Measurements from ENCODE around the gene CD3G. TPM values are rescaled to one million over a fixed set of nuclear protein-coding genes. Genes with fewer than 3 reads are reported as not detected.
"Not testable (repeated sequence)": the region's sequence is repeated elsewhere in the genome, so short reads cannot be mapped to it uniquely, and the experiment has no call there.

CD3G gene
- total RNA-seq: under 1 TPM; 0.17 to 0.20 TPM
- polyA plus RNA-seq (ENCODE audit: insufficient read length in 2 of 2): under 1 TPM; 0.27 to 0.50 TPM
- long read RNA-seq, donor 1: 0 reads
- long read RNA-seq, donor 2: 0 reads
- long read RNA-seq, donor 3: 0 reads
- long read RNA-seq, donor 4, partial matches to known transcripts: 0 of 1 reads
- long read RNA-seq, donor 4, other reads (novel, unspliced or antisense): 0 of 1 reads

DNA sequence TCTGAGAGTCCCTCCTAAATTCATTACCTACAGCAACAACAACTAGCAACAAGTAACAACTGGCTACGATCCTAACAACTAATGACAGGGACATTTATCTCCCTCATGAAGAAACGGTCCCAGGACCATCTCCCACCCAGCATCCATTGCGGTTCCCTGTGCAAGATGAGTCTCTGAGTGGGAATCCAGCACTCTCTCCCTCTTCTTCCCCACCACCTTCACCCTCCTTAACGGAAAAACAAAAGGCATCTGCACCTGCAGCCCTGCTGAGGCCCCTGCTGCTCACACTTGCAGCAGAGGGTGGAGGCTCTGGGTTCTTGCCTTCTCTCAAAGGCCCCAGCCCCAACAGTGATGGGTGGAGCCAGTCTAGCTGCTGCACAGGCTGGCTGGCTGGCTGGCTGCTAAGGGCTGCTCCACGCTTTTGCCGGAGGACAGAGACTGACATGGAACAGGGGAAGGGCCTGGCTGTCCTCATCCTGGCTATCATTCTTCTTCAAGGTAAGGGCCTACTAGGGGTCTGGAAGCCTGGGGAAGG is at the start of gene CD3G:
Gene CD3G, plus strand, starts transcription at position 364 of the 535 bp plus-strand sequence. Its CDS starts 80 bp downstream, at position 444.
- Histone ChIP-seq H3K27me3 (ENCODE audit: control insufficient read depth, insufficient read depth, low read length) (peaks cover 32% of the 10 kb centered on the region), H3K4me1 (ENCODE audit: control insufficient read depth, insufficient read depth, low read length) (no peaks in the 10 kb centered on the region), H3K36me3 (ENCODE audit: control insufficient read depth, insufficient read depth, low read length) (no peaks in the 10 kb centered on the region), H3K4me3 (ENCODE audit: low read depth, low read length) (no peak within 1 kb of the TSS), H3K27ac (ENCODE audit: low read depth, low read length) (no peak within 1 kb of the TSS), H3K9me3 (ENCODE audit: control insufficient read depth, insufficient read depth, low read length) (no peaks in the 10 kb centered on the region)
- 72% methylated on average over 6 of the region's 6 CpGs for WGBS (ENCODE audit: insufficient coverage)
- no peak for DNase-seq (ENCODE audit: low read depth in 4 of 6, low spot score in 6 of 6)

DNA sequence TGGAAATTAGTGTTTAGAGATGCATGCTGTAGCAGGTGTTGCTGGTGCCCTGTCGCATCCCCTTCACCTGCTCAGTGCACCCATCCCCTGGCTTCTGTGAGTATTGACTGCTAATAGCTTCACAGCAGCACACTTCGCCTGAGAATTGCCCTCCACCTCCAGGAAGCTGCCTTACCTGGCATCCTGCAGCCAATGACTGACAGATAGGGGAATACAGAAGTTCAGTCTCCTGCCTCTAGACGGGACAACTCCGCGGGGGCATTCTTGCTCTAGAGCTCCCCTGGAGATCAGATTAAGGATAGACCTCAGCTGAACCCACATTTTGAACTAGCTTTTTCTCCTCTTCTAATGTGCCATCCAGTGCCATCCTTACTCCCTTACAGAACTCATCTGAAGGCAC is 48.9 kb upstream of the CD3G start:
- H3K27ac ChIP-seq (ENCODE audit: low read depth, low read length): no peak overlapping the region
- 61% methylated on average over 4 of the region's 5 CpGs for WGBS (ENCODE audit: insufficient coverage)
- no peaks in the 10 kb centered on the region for H3K9me3 ChIP-seq (ENCODE audit: control insufficient read depth, insufficient read depth, low read length)
- no peaks in the 10 kb centered on the region for H3K36me3 ChIP-seq (ENCODE audit: control insufficient read depth, insufficient read depth, low read length)
- no peaks in the 10 kb centered on the region for H3K4me1 ChIP-seq (ENCODE audit: control insufficient read depth, insufficient read depth, low read length)
- no peak overlapping the region for H3K4me3 ChIP-seq (ENCODE audit: low read depth, low read length)
- DNase-seq (ENCODE audit: low read depth in 4 of 6, low spot score in 6 of 6): no peak
- H3K27me3 ChIP-seq (ENCODE audit: control insufficient read depth, insufficient read depth, low read length): peaks cover 3% of the 10 kb centered on the region

DNA sequence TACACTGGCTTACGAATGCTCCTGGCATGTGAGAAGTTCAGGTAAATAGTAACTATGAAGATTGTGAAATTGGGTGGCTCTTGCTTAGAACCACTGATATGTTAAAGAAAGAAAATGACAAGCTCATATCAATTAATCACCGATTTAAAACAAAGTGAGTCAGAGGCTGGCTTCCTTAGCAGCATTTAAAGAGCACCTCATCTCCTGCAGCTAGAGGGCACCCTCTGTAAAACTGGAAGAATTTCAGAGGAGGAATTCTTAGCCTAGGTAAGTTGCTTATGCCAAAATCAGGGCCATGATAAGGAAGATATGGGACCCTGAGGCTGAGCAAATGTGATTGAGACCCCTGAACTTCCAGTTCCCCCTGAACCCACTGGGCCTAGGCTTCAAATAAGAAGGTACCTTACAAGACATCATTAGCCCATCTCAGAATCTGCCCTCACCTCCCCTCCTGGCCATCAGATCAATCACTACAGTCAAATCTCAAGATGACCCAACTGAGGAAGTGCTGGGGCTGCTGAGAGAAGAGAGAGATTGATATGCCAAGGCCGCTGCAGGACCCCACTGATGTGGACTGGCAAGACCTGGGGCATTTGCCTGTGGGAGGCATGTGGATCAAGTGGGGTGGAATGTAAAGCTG is 48.2 kb upstream of the CD3G start:
- Histone ChIP-seq H3K4me3 (ENCODE audit: low read depth, low read length) (no peak overlapping the region), H3K36me3 (ENCODE audit: control insufficient read depth, insufficient read depth, low read length) (no peaks in the 10 kb centered on the region), H3K27ac (ENCODE audit: low read depth, low read length) (no peak overlapping the region), H3K27me3 (ENCODE audit: control insufficient read depth, insufficient read depth, low read length) (peaks cover 2% of the 10 kb centered on the region), H3K4me1 (ENCODE audit: control insufficient read depth, insufficient read depth, low read length) (no peaks in the 10 kb centered on the region), H3K9me3 (ENCODE audit: control insufficient read depth, insufficient read depth, low read length) (no peaks in the 10 kb centered on the region)
- peak in 2 of 6 donors; percentile 2 to 7 for DNase-seq (ENCODE audit: low read depth in 4 of 6, low spot score in 6 of 6)
- 80% methylated on average over 2 of the region's 3 CpGs for WGBS (ENCODE audit: insufficient coverage)

DNA sequence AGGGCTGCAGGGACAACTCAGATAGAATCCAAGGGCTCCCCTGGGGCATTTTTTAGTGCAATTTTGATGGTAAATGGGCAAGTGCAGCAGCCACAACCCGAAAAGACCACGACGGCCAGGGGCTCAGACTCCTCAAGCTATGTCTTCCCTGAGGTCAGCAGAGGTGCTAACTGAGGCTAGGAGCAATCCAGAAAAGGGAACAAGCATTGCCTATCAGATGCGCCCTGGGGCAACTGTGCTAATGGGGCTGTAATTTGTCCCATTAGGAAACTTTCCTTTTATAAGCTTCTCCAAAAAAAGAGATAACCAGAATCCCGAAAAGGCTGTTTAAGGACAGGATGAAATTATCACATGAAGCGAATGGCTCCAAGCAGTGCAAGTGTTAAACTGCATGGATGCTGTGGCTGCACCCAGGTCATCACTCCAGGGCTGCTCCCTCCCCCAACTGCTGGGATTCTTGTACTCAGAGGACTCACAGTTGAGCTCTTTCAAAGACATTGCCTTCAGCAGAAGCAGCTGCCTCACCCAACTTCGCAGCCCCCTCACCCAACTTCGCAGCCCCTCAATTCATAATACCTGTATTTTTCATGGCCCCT is 42.4 kb upstream of the CD3G start:
- no peaks in the 10 kb centered on the region for H3K4me1 ChIP-seq (ENCODE audit: control insufficient read depth, insufficient read depth, low read length)
- H3K27ac ChIP-seq (ENCODE audit: low read depth, low read length): no peak overlapping the region
- no peaks in the 10 kb centered on the region for H3K36me3 ChIP-seq (ENCODE audit: control insufficient read depth, insufficient read depth, low read length)
- no peak overlapping the region for H3K4me3 ChIP-seq (ENCODE audit: low read depth, low read length)
- WGBS (ENCODE audit: insufficient coverage): 54% methylated on average over 7 of the region's 8 CpGs
- H3K9me3 ChIP-seq (ENCODE audit: control insufficient read depth, insufficient read depth, low read length): no peaks in the 10 kb centered on the region
- no peak for DNase-seq (ENCODE audit: low read depth in 4 of 6, low spot score in 6 of 6)
- peaks cover 14% of the 10 kb centered on the region for H3K27me3 ChIP-seq (ENCODE audit: control insufficient read depth, insufficient read depth, low read length)

DNA sequence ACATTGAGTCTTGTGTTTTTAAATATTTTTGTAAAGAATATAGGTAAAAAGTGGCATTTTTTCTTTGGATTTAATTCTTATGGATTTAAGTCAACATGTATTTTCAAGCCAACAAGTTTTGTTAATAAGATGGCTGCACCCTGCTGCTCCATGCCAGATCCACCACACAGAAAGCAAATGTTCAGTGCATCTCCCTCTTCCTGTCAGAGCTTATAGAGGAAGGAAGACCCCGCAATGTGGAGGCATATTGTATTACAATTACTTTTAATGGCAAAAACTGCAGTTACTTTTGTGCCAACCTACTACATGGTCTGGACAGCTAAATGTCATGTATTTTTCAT is 39.9 kb upstream of the CD3G start:
- WGBS (ENCODE audit: insufficient coverage): no CpG with 5 or more reads among the region's 1 CpG
- H3K27me3 ChIP-seq (ENCODE audit: control insufficient read depth, insufficient read depth, low read length): peaks cover 14% of the 10 kb centered on the region
- no peak overlapping the region for H3K4me3 ChIP-seq (ENCODE audit: low read depth, low read length)
- H3K4me1 ChIP-seq (ENCODE audit: control insufficient read depth, insufficient read depth, low read length): no peaks in the 10 kb centered on the region
- H3K36me3 ChIP-seq (ENCODE audit: control insufficient read depth, insufficient read depth, low read length): no peaks in the 10 kb centered on the region
- no peaks in the 10 kb centered on the region for H3K9me3 ChIP-seq (ENCODE audit: control insufficient read depth, insufficient read depth, low read length)
- DNase-seq (ENCODE audit: low read depth in 4 of 6, low spot score in 6 of 6): no peak
- H3K27ac ChIP-seq (ENCODE audit: low read depth, low read length): no peak overlapping the region

DNA sequence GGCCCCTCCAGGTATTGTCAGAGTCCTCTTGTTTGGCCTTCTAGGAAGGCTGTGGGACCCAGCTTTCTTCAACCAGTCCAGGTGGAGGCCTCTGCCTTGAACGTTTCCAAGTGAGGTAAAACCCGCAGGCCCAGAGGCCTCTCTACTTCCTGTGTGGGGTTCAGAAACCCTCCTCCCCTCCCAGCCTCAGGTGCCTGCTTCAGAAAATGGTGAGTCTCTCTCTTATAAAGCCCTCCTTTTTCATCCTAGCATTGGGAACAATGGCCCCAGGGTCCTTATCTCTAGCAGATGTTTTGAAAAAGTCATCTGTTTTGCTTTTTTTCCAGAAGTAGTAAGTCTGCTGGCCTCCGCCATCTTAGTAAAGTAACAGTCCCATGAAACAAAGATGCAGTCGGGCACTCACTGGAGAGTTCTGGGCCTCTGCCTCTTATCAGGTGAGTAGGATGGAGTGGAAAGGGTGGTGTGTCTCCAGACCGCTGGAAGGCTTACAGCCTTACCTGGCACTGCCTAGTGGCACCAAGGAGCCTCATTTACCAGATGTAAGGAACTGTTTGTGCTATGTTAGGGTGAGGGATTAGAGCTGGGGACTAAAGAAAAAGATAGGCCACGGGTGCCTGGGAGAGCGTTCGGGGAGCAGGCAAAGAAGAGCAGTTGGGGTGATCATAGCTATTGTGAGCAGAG is 39.4 kb upstream of the CD3G start, which contains the start of gene CD3E:
Gene CD3E, plus strand, starts transcription at position 163 of the 681 bp plus-strand sequence. Its CDS starts 223 bp downstream, at position 386.
- H3K4me3 ChIP-seq (ENCODE audit: low read depth, low read length): no peak within 1 kb of the TSS
- WGBS (ENCODE audit: insufficient coverage): 70% methylated on average over 5 of the region's 8 CpGs

DNA sequence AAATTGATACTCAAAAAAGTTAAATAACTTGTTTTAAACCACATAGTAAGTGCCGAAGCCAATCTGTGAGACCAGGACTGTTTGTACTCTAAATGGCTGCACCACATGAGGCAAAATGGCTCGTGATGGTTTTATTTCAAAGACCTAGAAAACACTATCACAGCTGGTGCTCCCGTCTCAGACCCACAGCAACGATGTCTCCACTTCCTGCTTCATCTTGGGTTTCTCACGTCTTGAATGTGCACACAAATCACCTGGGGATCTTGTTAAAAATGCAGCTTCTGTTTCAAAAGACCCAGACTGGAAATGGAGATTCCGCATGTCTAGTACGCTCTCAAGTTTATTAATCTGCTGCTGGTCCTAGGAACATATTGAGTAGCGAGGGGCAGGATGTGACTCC is 38.4 kb upstream of the CD3G start:
- no peaks in the 10 kb centered on the region for H3K9me3 ChIP-seq (ENCODE audit: control insufficient read depth, insufficient read depth, low read length)

More for the DNA sequence above, 39.4 kb upstream of the CD3G start, which contains the start of gene CD3E:
- H3K27ac ChIP-seq (ENCODE audit: low read depth, low read length): no peak within 1 kb of the TSS
- no peaks in the 10 kb centered on the region for H3K4me1 ChIP-seq (ENCODE audit: control insufficient read depth, insufficient read depth, low read length)
- H3K9me3 ChIP-seq (ENCODE audit: control insufficient read depth, insufficient read depth, low read length): no peaks in the 10 kb centered on the region
- H3K27me3 ChIP-seq (ENCODE audit: control insufficient read depth, insufficient read depth, low read length): peaks cover 14% of the 10 kb centered on the region
- no peaks in the 10 kb centered on the region for H3K36me3 ChIP-seq (ENCODE audit: control insufficient read depth, insufficient read depth, low read length)
- DNase-seq (ENCODE audit: low read depth in 4 of 6, low spot score in 6 of 6): no peak

DNA sequence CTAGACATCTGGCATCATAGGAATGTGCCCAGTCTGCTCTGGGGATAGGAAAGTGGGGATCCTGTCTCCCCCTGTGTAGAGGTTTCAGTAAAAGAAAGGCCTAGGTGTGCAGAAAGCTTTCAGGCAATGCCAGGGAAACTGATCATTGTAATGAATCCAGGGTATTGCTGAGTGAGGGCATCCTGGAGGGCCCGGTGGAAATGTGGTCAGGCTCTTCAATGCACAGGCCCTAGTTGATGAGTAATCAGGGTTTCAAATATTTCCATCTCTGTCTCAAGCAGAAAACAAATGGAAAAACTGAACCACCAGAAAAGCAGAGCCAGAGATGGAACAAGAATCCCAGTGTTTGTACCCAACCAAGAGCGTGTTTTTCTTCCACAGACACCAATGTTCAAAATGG is 37.6 kb upstream of the CD3G start:
- no peak for DNase-seq (ENCODE audit: low read depth in 4 of 6, low spot score in 6 of 6)
- Histone ChIP-seq H3K27me3 (ENCODE audit: control insufficient read depth, insufficient read depth, low read length) (peaks cover 14% of the 10 kb centered on the region), H3K27ac (ENCODE audit: low read depth, low read length) (no peak overlapping the region), H3K36me3 (ENCODE audit: control insufficient read depth, insufficient read depth, low read length) (no peaks in the 10 kb centered on the region), H3K4me1 (ENCODE audit: control insufficient read depth, insufficient read depth, low read length) (no peaks in the 10 kb centered on the region), H3K4me3 (ENCODE audit: low read depth, low read length) (no peak overlapping the region), H3K9me3 (ENCODE audit: control insufficient read depth, insufficient read depth, low read length) (no peaks in the 10 kb centered on the region)
- 79% methylated on average over 2 of the region's 2 CpGs for WGBS (ENCODE audit: insufficient coverage)

More for the DNA sequence above, 38.4 kb upstream of the CD3G start:
- 60% methylated on average over 8 of the region's 8 CpGs for WGBS (ENCODE audit: insufficient coverage)
- H3K4me1 ChIP-seq (ENCODE audit: control insufficient read depth, insufficient read depth, low read length): no peaks in the 10 kb centered on the region
- H3K36me3 ChIP-seq (ENCODE audit: control insufficient read depth, insufficient read depth, low read length): no peaks in the 10 kb centered on the region
- peaks cover 14% of the 10 kb centered on the region for H3K27me3 ChIP-seq (ENCODE audit: control insufficient read depth, insufficient read depth, low read length)
- DNase-seq (ENCODE audit: low read depth in 4 of 6, low spot score in 6 of 6): no peak
- no peak overlapping the region for H3K27ac ChIP-seq (ENCODE audit: low read depth, low read length)
- H3K4me3 ChIP-seq (ENCODE audit: low read depth, low read length): no peak overlapping the region

DNA sequence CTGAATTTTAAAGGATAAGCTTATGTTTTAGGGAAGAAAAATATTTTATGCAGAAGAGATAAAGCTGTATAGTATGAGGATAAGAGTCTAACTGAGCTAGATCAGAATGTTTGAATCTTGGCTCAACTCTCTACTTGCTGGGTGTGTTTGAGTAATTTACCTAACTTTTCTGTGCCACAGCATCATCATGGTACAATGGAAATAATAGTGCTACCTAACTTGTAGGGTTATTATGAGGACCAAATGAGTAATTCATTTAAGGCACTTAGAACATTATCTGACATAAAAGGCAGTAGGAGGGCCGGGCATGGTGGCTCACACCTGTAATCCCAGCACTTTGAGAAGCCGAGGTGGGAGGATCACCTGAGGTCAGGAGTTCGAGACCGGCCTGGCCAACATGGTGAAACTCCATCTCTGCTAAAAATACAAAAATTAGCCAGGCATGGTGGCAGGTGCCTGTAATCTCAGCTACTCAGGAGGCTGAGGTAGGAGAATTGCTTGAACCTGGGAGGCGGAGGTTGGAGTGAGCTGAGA is 35.1 kb upstream of the CD3G start:
- not testable (repeated sequence) for H3K4me1 ChIP-seq (ENCODE audit: control insufficient read depth, insufficient read depth, low read length); DNase-seq (ENCODE audit: low read depth in 4 of 6, low spot score in 6 of 6); H3K36me3 ChIP-seq (ENCODE audit: control insufficient read depth, insufficient read depth, low read length); H3K27ac ChIP-seq (ENCODE audit: low read depth, low read length); H3K4me3 ChIP-seq (ENCODE audit: low read depth, low read length); H3K9me3 ChIP-seq (ENCODE audit: control insufficient read depth, insufficient read depth, low read length)
- H3K27me3 ChIP-seq (ENCODE audit: control insufficient read depth, insufficient read depth, low read length): peaks cover 12% of the 10 kb centered on the region
- 90% methylated on average over 2 of the region's 5 CpGs for WGBS (ENCODE audit: insufficient coverage)

Measured in spinal cord (tissue), 10 donors.